Motor neuron (in vitro differentiated cells): ENCODE measurements around the gene THEM5. TPM values are rescaled to one million over a fixed set of nuclear protein-coding genes. Genes with fewer than 3 reads are reported as not detected.

Source experiments
- ATAC-seq, 8 experiments: fragments of 200-7000 bp; cut with Tn5 transposase; replicated peaks in 6 of 8; 2 replicates each; pipeline ENCODE4 v1.8.0; 2021; ENCODE audit warnings: mild to moderate bottlenecking in 8 of 8, moderate library complexity in 8 of 8
- H3K27ac ChIP-seq, 2 donors: fragments of 250-450 bp; sonication (Bioruptor Pico); 2 replicates each; pipeline ENCODE4 v1.9.0; 2021; ENCODE audit warnings: antibody characterized with exemption in 2 of 2, mild to moderate bottlenecking in 2 of 2, moderate library complexity in 1 of 2
- H3K4me1 ChIP-seq, 2 donors: fragments of 250-450 bp; sonication (Bioruptor Pico); replicated peaks in 1 of 2; 2 replicates each; pipeline ENCODE4 v1.6.1; 2021; ENCODE audit warnings: antibody characterized with exemption in 2 of 2, mild to moderate bottlenecking in 2 of 2, moderate library complexity in 1 of 2
- H3K4me3 ChIP-seq, 5 donors: fragments of 250-450 bp; sonication (Bioruptor Pico); 2 replicates each; pipeline ENCODE4 v1.9.0; 2021; ENCODE audit warnings: antibody characterized with exemption in 5 of 5, mild to moderate bottlenecking in 5 of 5, moderate library complexity in 4 of 5
- WGBS, 10 experiments: fragments of 450-650 bp; shearing (Covaris generic); methylation state at CpG; one replicate each; pipeline ENCODE4 v1.0.0; 2022; 5-methylcytosine and 5-hydroxymethylcytosine counted together
- in situ Hi-C, 9 experiments: fragments of 400-800 bp; cut with MboI; loops; one replicate each; pipeline ENCODE4 v1.15.0; 2021; ENCODE audit warnings: low sequenced_read_pairs in 9 of 9, low pct_unique_long_range_greater_than_20kb in 2 of 9; ENCODE audit not compliant: unreplicated experiment in 9 of 9
- total RNA-seq, 8 experiments: library from RNA; unstranded; fragments of 300-600 nt; gene quantifications; 2 replicates each; pipeline versions ENCODE4 v1.2.3 to v1.2.4, GENCODE V29; 2022

The THEM5 gene
- total RNA-seq, 8 experiments from 2014 or later: 1.8 TPM; not detected in 7

DNA sequence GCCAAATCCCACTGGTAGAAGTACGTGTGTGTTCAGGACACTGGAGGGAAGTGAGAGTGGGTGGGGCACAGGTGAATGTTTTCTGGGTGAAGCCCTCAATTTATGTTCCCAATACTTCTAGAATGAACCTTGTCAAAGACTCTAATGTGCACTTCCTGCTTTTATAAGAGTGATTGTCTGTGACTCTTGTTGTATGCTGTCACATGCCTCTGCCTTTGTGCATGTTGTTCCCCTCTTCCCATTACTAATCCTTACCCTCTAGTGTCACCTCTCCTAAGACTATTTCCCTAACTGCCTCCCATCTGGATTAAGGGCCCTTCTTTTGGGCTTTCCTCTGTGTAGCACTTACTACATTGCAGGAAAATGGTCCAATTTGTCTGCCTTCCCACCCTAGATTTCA, 45.7 kb downstream of the THEM5 start:
- H3K4me3 ChIP-seq: no peak overlapping the region
- in situ Hi-C loops: no loop called here
- ATAC-seq: no peak
- H3K27ac ChIP-seq: no peak overlapping the region
- peaks cover 0 to 6% of the 10 kb centered on the region in 2 donors for H3K4me1 ChIP-seq
- 50 to 83% (median 67%) methylated on average over 1 of the region's 1 CpG; no CpG with 5 or more reads in 5 of the 10 experiments for WGBS, 10 experiments

GRCh38 chr1:151807131-151807530, 46.4 kb downstream of the THEM5 start:
- H3K4me3 ChIP-seq: no peak overlapping the region
- 40 to 100% (median 73%) methylated on average over 1 to 2 of the region's 5 CpGs; no CpG with 5 or more reads in 6 of the 10 experiments for WGBS, 10 experiments
- no peak for ATAC-seq
- H3K27ac ChIP-seq: no peak overlapping the region
- in situ Hi-C loops: no loop called here
- peaks cover 0 to 6% of the 10 kb centered on the region in 2 donors for H3K4me1 ChIP-seq

DNA sequence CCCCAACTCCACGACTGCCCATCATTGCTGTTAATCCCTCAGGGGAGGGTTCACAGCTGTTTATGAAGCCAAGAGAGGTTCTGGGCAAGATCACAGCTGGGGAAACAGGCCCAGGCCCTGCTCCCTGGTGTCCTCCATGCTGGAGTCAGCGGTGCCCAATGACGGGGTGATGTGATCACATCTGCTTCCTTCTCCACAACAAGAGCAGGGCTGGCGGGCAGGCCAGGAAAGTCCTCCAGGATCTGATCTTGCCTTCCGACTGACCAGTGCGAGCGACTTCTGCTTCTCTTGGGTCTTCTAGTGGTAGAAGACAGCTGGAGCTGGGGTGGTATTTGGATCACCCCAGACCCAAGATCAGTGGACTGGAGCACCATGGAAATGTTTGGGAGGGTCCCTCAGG, 47.3 kb downstream of the THEM5 start:
- H3K4me1 ChIP-seq: peaks cover 0 to 6% of the 10 kb centered on the region in 2 donors
- in situ Hi-C loops: no loop called here
- no peak overlapping the region for H3K4me3 ChIP-seq
- ATAC-seq: no peak
- H3K27ac ChIP-seq: no peak overlapping the region
- WGBS, 10 experiments: 65 to 100% (median 81%) methylated on average over 3 to 6 of the region's 7 CpGs; no CpG with 5 or more reads in 6 of the 10 experiments

- in situ Hi-C loops: no loop called here
- peak in 2 of 8 experiments; percentile 24 to 40 for ATAC-seq
- Histone ChIP-seq H3K4me1 (peaks cover 0 to 6% of the 10 kb centered on the region in 2 donors), H3K27ac (no peak within 1 kb of the TSS), H3K4me3 (no peak within 1 kb of the TSS)
- WGBS, 10 experiments: 20 to 92% (median 55%) methylated on average over 2 to 10 of the region's 12 CpGs; no CpG with 5 or more reads in 2 of the 10 experiments
Measured at GRCh38 chr1:151805066-151805820, 48.3 kb downstream of the THEM5 start, which contains the start of gene LINGO4. Gene LINGO4, minus strand, starts transcription at chr1:151805419. Its CDS starts 2,715 bp downstream, at chr1:151802704.

- peaks cover 0 to 1% of the 10 kb centered on the region in 2 donors for H3K4me1 ChIP-seq
- WGBS, 10 experiments: 83 to 93% (median 90%) methylated on average over 1 to 3 of the region's 3 CpGs; no CpG with 5 or more reads in 7 of the 10 experiments
- in situ Hi-C loops: no loop called here
Measured at GRCh38 chr1:151803915-151804314, 49.6 kb downstream of the THEM5 start.

GRCh38 chr1:151803164-151803563, 50.3 kb downstream of the THEM5 start:
- Histone ChIP-seq H3K27ac (no peak overlapping the region), H3K4me3 (no peak overlapping the region), H3K4me1 (peaks cover 0 to 4% of the 10 kb centered on the region in 2 donors)
- ATAC-seq: no peak
- in situ Hi-C loops: no loop called here

More at GRCh38 chr1:151803915-151804314, 49.6 kb downstream of the THEM5 start:
- no peak for ATAC-seq
- Histone ChIP-seq H3K4me3 (no peak overlapping the region), H3K27ac (no peak overlapping the region)

DNA sequence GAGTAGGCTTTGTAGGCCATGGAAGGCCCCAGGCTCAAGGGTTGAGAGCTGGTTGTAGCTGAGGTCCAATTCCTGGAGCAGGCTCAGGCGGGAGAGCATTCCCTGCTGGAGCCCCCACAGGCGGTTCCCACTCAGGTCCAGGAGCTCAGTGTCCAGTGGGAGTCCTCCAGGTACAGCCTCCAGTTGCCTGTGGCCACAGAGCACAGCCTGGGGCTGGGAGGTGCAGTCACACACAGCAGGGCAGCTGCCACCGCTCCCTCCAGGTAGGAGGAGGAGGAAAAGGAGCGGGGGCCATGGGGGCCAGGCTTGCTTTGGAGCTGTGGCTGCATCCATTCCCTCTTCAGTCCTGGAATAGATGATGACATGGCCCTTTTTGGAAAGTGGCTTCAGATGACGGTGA, 51.1 kb downstream of the THEM5 start:
- WGBS, 10 experiments: 60 to 100% (median 81%) methylated on average over 1 to 3 of the region's 5 CpGs; no CpG with 5 or more reads in 5 of the 10 experiments
- ATAC-seq: no peak
- Histone ChIP-seq H3K27ac (no peak overlapping the region), H3K4me3 (no peak overlapping the region), H3K4me1 (peaks cover 0 to 4% of the 10 kb centered on the region in 2 donors)
- in situ Hi-C loops: no loop called here

DNA sequence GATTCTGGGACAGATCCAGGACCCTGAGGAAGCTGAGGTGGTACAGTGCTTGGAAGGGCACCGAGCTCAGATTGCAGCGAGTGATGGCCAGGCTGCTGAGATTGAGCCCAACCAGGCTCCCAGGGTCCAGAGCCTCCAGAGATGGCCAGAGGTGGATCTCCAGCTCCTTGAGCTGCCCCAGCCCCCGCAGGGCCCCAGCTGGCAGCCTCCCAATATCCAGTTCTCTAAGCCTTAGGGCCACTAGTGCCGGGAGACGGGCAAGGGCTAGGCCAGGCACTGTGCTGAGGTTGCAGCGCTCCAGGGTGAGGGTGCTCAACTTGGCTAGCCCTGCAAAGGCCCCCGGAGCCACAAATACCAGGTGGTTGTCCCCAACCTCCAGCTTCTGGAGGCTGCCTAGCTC, 51.7 kb downstream of the THEM5 start:
- Histone ChIP-seq H3K4me1 (peaks cover 0 to 4% of the 10 kb centered on the region in 2 donors), H3K27ac (no peak overlapping the region), H3K4me3 (no peak overlapping the region)
- in situ Hi-C loops: no loop called here
- 81 to 100% (median 93%) methylated on average over 2 of the region's 7 CpGs; no CpG with 5 or more reads in 7 of the 10 experiments for WGBS, 10 experiments
- no peak for ATAC-seq

- no peak for ATAC-seq
- in situ Hi-C loops: no loop called here
- WGBS, 10 experiments: 86 to 100% (median 87%) methylated on average over 6 to 9 of the region's 12 CpGs; no CpG with 5 or more reads in 7 of the 10 experiments
- Histone ChIP-seq H3K27ac (no peak overlapping the region), H3K4me3 (no peak overlapping the region), H3K4me1 (peaks cover 0 to 4% of the 10 kb centered on the region in 2 donors)
Measured at GRCh38 chr1:151801310-151801820, 52.1 kb downstream of the THEM5 start.

GRCh38 chr1:151800830-151801229, 52.7 kb downstream of the THEM5 start:
- WGBS, 10 experiments: 8 to 100% (median 80%) methylated on average over 2 to 6 of the region's 8 CpGs; no CpG with 5 or more reads in 3 of the 10 experiments
- Histone ChIP-seq H3K4me3 (no peak overlapping the region), H3K27ac (no peak overlapping the region), H3K4me1 (peaks cover 0 to 4% of the 10 kb centered on the region in 2 donors)
- no peak for ATAC-seq
- in situ Hi-C loops: no loop called here

GRCh38 chr1:151799179-151800022, 54.1 kb downstream of the THEM5 start:
- ATAC-seq: peak; percentile 66 to 99 (median 98)
- Histone ChIP-seq H3K27ac (no peak overlapping the region), H3K4me3 (peak overlapping the region in 2 of 5 donors; percentile 17 to 22), H3K4me1 (peaks cover 0 to 4% of the 10 kb centered on the region in 2 donors)
- in situ Hi-C loops: no loop called here
- 0 to 69% (median 30%) methylated on average over 1 to 7 of the region's 9 CpGs; no CpG with 5 or more reads in 2 of the 10 experiments for WGBS, 10 experiments

GRCh38 chr1:151798571-151798970, 54.9 kb downstream of the THEM5 start:
- Histone ChIP-seq H3K4me3 (no peak overlapping the region), H3K4me1 (peaks cover 0 to 4% of the 10 kb centered on the region in 2 donors), H3K27ac (no peak overlapping the region)
- WGBS, 10 experiments: 0 to 100% (median 81%) methylated on average over 1 to 4 of the region's 5 CpGs; no CpG with 5 or more reads in 1 of the 10 experiments
- no peak for ATAC-seq
- in situ Hi-C loops: no loop called here
